ENCODE measurements around the gene CIAO1.

Gene CIAO1

GRCh38 chr2:96264086-96264485 lies 1.9 kb upstream of the CIAO1 start:
- intact Hi-C loops (cut with DNase I; ENCODE audit: low total_unique reads): loop anchor here (10.0 kb wide), 1 partner anchor 241 kb away; the partner anchor contains the start of gene NEURL3
- TF ChIP-seq, protein P1, sequence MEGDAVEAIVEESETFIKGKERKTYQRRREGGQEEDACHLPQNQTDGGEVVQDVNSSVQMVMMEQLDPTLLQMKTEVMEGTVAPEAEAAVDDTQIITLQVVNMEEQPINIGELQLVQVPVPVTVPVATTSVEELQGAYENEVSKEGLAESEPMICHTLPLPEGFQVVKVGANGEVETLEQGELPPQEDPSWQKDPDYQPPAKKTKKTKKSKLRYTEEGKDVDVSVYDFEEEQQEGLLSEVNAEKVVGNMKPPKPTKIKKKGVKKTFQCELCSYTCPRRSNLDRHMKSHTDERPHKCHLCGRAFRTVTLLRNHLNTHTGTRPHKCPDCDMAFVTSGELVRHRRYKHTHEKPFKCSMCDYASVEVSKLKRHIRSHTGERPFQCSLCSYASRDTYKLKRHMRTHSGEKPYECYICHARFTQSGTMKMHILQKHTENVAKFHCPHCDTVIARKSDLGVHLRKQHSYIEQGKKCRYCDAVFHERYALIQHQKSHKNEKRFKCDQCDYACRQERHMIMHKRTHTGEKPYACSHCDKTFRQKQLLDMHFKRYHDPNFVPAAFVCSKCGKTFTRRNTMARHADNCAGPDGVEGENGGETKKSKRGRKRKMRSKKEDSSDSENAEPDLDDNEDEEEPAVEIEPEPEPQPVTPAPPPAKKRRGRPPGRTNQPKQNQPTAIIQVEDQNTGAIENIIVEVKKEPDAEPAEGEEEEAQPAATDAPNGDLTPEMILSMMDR (IDR thresholded peaks at IDR 0.05): no peak
- H3K36me3 ChIP-seq: peaks cover 12 to 23% (median 16%) of the 10 kb centered on the region in 3 donors
- H3K27me3 ChIP-seq: no peaks in the 10 kb centered on the region
- no peaks in the 10 kb centered on the region for H3K9me3 ChIP-seq
- H3K27ac ChIP-seq: peak overlapping the region; percentile 88 to 97
- DNase-seq: no peak
- peak overlapping the region; percentile 70 to 97 for H3K4me3 ChIP-seq
- H3K4me1 ChIP-seq: peaks cover 11 to 73% (median 62%) of the 10 kb centered on the region in 4 donors

GRCh38 chr2:96264656-96265348 lies 1.2 kb upstream of the CIAO1 start:
- Histone ChIP-seq H3K27ac (peak overlapping the region; percentile 88 to 97), H3K9me3 (no peaks in the 10 kb centered on the region), H3K4me1 (peaks cover 4 to 66% (median 55%) of the 10 kb centered on the region in 4 donors), H3K4me3 (peak overlapping the region; percentile 70 to 97), H3K27me3 (no peaks in the 10 kb centered on the region), H3K36me3 (peaks cover 14 to 30% (median 22%) of the 10 kb centered on the region in 3 donors)
- TF ChIP-seq, protein P1 (IDR thresholded peaks at IDR 0.05): no peak
- intact Hi-C loops (cut with DNase I; ENCODE audit: low total_unique reads): loop anchor here (5.0 to 10.0 kb wide), 2 partner anchors 58 to 240 kb away; partner anchors contain the start of genes NEURL3 and STARD7
- no peak for DNase-seq

- peaks cover 18 to 36% (median 26%) of the 10 kb centered on the region in 3 donors for H3K36me3 ChIP-seq
Measured at GRCh38 chr2:96265349-96265839, 631 bp upstream of the CIAO1 start.

GRCh38 chr2:96267159-96267971 lies 1.3 kb downstream of the CIAO1 start:
- TF ChIP-seq, protein P1 (IDR thresholded peaks at IDR 0.05): no peak
- intact Hi-C loops (cut with DNase I; ENCODE audit: low total_unique reads): loop anchor here (2.0 to 10.0 kb wide), 3 partner anchors 37 to 237 kb away; partner anchors contain the start of genes NEURL3, SNRNP200 and STARD7
- Histone ChIP-seq H3K27ac (peak overlapping the region in 1 of 2 donors; percentile 97), H3K4me3 (peak overlapping the region; percentile 70 to 97), H3K36me3 (peaks cover 28 to 49% (median 44%) of the 10 kb centered on the region in 3 donors), H3K27me3 (no peaks in the 10 kb centered on the region), H3K9me3 (no peaks in the 10 kb centered on the region), H3K4me1 (peaks cover 0 to 41% (median 33%) of the 10 kb centered on the region in 4 donors)
- no peak for DNase-seq

More at GRCh38 chr2:96265349-96265839, 631 bp upstream of the CIAO1 start:
- no peaks in the 10 kb centered on the region for H3K27me3 ChIP-seq
- TF ChIP-seq, protein P1 (IDR thresholded peaks at IDR 0.05): no peak
- peak; percentile 52 to 84 for DNase-seq
- peaks cover 0 to 60% (median 49%) of the 10 kb centered on the region in 4 donors for H3K4me1 ChIP-seq
- no peaks in the 10 kb centered on the region for H3K9me3 ChIP-seq
- H3K4me3 ChIP-seq: peak overlapping the region; percentile 70 to 97
- peak overlapping the region; percentile 88 to 97 for H3K27ac ChIP-seq
- intact Hi-C loops (cut with DNase I; ENCODE audit: low total_unique reads): loop anchor here (5.0 to 10.0 kb wide), 2 partner anchors 58 to 239 kb away; partner anchors contain the start of genes NEURL3 and STARD7

DNA sequence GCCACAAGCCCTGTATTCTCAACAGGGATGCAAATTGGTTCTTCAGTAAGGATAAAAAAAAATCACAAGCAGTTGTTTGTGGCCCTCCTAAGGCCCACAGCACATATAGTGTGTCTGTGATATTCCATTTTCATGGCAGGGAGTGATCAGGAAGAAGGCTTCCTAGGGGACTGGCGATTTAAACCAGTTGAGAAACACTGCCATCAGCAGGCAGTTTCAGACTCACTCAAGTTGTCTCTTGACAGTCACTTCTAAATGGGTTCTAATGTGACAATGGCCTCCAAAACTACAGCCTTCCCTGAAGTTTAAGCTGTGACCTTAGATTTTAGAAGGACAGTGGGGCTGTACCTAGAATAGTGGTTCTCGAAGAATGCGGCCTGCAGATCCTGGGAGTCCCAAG lies 6.0 kb downstream of the CIAO1 start:
- intact Hi-C loops (cut with DNase I; ENCODE audit: low total_unique reads): no loop called here
- DNase-seq: no peak
- no peaks in the 10 kb centered on the region for H3K27me3 ChIP-seq

More for the DNA sequence above, 6.0 kb downstream of the CIAO1 start:
- peaks cover 0 to 11% (median 8%) of the 10 kb centered on the region in 4 donors for H3K4me1 ChIP-seq
- H3K27ac ChIP-seq: no peak overlapping the region
- TF ChIP-seq, protein P1 (IDR thresholded peaks at IDR 0.05): no peak
- H3K4me3 ChIP-seq: no peak overlapping the region
- H3K36me3 ChIP-seq: peaks cover 70 to 94% (median 82%) of the 10 kb centered on the region in 3 donors
- H3K9me3 ChIP-seq: no peaks in the 10 kb centered on the region
